ENCODE data around the gene LHFPL6. TPM values are rescaled to one million over a fixed set of nuclear protein-coding genes. Genes with fewer than 3 reads are reported as not detected.

LHFPL6 gene
- total and polyA plus RNA-seq, 4 donors: 58.1 to 214 (median 169) TPM

DNA sequence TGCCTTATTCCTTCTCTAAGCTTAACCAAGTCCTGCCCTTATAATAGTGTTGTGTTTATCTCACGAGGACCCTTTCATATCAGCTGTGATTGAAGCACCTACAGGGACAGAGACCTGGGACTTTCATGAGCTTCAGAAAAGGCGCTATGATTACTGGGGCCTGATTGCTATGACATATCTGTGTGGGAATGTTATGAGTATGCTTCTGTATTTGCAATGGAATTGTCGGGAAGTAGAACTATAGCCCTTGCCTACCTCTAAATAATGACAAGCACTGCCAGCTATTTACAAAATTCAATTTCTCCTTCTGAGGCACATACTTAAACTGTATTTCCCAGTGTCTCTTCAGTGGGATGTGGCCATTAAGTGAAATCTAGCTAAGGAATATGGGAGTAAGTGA is 191.5 kb downstream of the LHFPL6 start:
- no peaks in the 10 kb centered on the region for H3K9me3 ChIP-seq (ENCODE audit: control insufficient read depth, low read length)
- no peaks in the 10 kb centered on the region for H3K27me3 ChIP-seq (ENCODE audit: control insufficient read depth in 1 of 2, insufficient read depth in 2 of 2, low read length in 1 of 2)
- WGBS, 2 donors: 92 to 93% methylated on average over 3 of the region's 3 CpGs
- no peaks in the 10 kb centered on the region for H3K4me1 ChIP-seq (ENCODE audit: control insufficient read depth in 1 of 2, insufficient read depth in 2 of 2, low read length in 2 of 2)
- no peaks in the 10 kb centered on the region for H3K36me3 ChIP-seq (ENCODE audit: control insufficient read depth in 1 of 2, insufficient read depth in 2 of 2, low read length in 1 of 2)
- intact Hi-C loops (cut with DNase I): loop anchor here (10.0 kb wide), 2 partner anchors 103 to 267 kb away; no protein-coding TSS in a partner anchor
- ATAC-seq (ENCODE audit: low FRiP score) (no peak), DNase-seq (no peak)
- no peak overlapping the region for H3K4me3 ChIP-seq (ENCODE audit: low read length in 2 of 2)
- H3K27ac ChIP-seq (ENCODE audit: low read depth in 1 of 2, low read length in 2 of 2): no peak overlapping the region

DNA sequence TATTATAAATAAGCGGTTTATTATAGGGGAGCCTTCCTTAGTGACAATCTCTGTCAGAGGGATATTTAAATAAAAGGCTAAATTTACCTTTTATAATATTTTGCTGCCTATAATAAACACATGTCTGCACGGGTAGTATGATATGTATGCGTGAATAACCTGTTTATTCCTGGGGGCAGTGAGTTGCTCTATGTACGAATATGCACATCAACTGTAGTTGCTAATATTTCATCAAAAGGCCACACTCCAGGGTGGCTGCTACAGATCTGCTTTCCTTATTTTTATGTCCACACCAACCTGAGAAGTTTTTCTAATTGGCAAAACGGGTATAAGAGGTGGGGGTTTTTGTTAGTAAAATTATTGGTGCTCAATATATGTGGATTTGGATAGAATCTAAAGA is 192.0 kb downstream of the LHFPL6 start:
- H3K9me3 ChIP-seq (ENCODE audit: control insufficient read depth, low read length): no peaks in the 10 kb centered on the region
- H3K4me1 ChIP-seq (ENCODE audit: control insufficient read depth in 1 of 2, insufficient read depth in 2 of 2, low read length in 2 of 2): no peaks in the 10 kb centered on the region
- no peak overlapping the region for H3K4me3 ChIP-seq (ENCODE audit: low read length in 2 of 2)
- 85 to 94% methylated on average over 5 of the region's 5 CpGs for WGBS, 2 donors
- no peaks in the 10 kb centered on the region for H3K36me3 ChIP-seq (ENCODE audit: control insufficient read depth in 1 of 2, insufficient read depth in 2 of 2, low read length in 1 of 2)
- DNase-seq: no peak
- intact Hi-C loops (cut with DNase I): loop anchor here (10.0 kb wide), 2 partner anchors 104 to 266 kb away; no protein-coding TSS in a partner anchor
- ATAC-seq (ENCODE audit: low FRiP score): no peak
- H3K27me3 ChIP-seq (ENCODE audit: control insufficient read depth in 1 of 2, insufficient read depth in 2 of 2, low read length in 1 of 2): no peaks in the 10 kb centered on the region
- H3K27ac ChIP-seq (ENCODE audit: low read depth in 1 of 2, low read length in 2 of 2): no peak overlapping the region

DNA sequence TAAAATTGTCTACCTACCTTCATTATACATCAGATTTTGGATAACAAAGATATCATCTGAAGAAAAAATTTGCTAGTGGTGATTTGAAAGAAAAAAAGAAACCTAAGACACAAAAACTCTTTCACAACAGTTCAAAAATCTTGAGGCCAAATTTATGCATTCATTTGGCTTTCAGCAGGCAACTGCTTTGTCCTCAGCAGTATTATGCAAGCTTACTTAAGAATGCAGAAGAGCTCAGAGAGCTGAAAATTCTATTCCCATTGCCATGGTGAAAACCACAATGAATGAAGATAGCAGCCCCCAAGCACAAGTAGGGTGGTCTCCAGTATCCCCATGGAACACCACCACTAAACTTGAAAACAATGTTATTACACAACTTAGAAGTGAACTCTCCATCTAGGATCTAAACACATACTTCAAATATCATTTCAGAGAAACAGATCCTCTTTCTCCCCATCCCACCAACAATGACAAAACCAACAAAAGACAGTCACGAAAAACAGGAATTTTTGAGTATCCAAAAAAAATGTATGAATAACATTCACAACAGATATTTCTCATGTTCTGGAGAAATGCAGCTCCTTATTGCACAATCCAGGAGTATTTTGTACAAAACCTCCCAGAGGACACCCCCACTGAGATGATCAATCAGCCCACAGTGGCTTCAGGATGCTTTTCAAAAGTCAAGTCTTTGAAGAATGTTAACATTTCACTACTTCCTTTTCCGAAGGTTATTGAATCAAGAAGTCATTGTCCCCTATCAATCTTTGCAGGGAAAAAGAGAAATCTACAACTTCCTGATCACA is 192.7 kb downstream of the LHFPL6 start:
- H3K9me3 ChIP-seq (ENCODE audit: control insufficient read depth, low read length): no peaks in the 10 kb centered on the region
- no peaks in the 10 kb centered on the region for H3K27me3 ChIP-seq (ENCODE audit: control insufficient read depth in 1 of 2, insufficient read depth in 2 of 2, low read length in 1 of 2)
- 77 to 79% methylated on average over 2 of the region's 2 CpGs for WGBS, 2 donors
- H3K27ac ChIP-seq (ENCODE audit: low read depth in 1 of 2, low read length in 2 of 2): no peak overlapping the region
- intact Hi-C loops (cut with DNase I): loop anchor here (10.0 kb wide), 2 partner anchors 105 to 265 kb away; no protein-coding TSS in a partner anchor
- no peaks in the 10 kb centered on the region for H3K36me3 ChIP-seq (ENCODE audit: control insufficient read depth in 1 of 2, insufficient read depth in 2 of 2, low read length in 1 of 2)
- H3K4me3 ChIP-seq (ENCODE audit: low read length in 2 of 2): no peak overlapping the region
- DNase-seq: no peak
- ATAC-seq (ENCODE audit: low FRiP score): peak; percentile 64
- H3K4me1 ChIP-seq (ENCODE audit: control insufficient read depth in 1 of 2, insufficient read depth in 2 of 2, low read length in 2 of 2): no peaks in the 10 kb centered on the region

DNA sequence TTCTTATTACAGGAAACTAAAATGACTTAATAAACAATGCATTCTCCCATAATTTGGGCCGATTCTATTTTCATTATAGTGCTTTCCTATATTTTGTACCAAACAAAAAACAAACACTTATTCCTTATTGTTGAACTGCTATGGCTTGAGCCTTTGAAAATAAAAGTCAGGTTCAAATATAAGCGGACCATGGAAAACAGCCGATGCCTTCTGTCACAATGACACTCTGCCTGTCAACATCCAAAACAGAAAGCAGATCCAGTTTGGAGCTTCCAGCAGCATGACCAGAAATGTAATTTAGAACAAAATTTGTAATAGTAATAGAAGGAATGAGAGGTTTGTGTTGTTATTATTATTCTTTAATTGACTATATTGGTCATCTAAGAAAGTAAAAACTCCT is 194.5 kb downstream of the LHFPL6 start:
- peaks cover 0 to 4% of the 10 kb centered on the region in 2 donors for H3K4me1 ChIP-seq (ENCODE audit: control insufficient read depth in 1 of 2, insufficient read depth in 2 of 2, low read length in 2 of 2)
- no peaks in the 10 kb centered on the region for H3K36me3 ChIP-seq (ENCODE audit: control insufficient read depth in 1 of 2, insufficient read depth in 2 of 2, low read length in 1 of 2)
- no peak overlapping the region for H3K27ac ChIP-seq (ENCODE audit: low read depth in 1 of 2, low read length in 2 of 2)
- no peaks in the 10 kb centered on the region for H3K9me3 ChIP-seq (ENCODE audit: control insufficient read depth, low read length)
- no peaks in the 10 kb centered on the region for H3K27me3 ChIP-seq (ENCODE audit: control insufficient read depth in 1 of 2, insufficient read depth in 2 of 2, low read length in 1 of 2)
- DNase-seq (no peak), ATAC-seq (ENCODE audit: low FRiP score) (no peak)
- 79 to 86% methylated on average over 3 of the region's 3 CpGs for WGBS, 2 donors
- no peak overlapping the region for H3K4me3 ChIP-seq (ENCODE audit: low read length in 2 of 2)
- intact Hi-C loops (cut with DNase I): no loop called here

DNA sequence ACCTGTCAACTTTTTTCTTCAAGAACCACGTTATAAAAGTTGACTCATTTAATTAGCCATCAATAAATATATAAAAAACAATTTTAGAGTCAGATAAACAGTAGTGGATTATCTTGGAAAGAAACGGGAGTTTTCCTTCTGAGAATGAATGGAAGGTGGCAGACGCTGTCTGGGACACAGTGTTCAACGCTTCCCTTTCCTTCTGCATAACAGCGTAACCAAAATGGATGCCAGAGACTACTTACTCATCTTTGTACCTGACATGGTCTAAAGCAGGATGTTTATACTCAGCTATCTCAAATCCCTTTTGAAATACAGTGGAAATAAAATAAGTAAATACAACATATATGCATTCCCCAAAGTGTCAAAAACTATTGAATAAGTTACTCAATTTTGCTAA is 195.2 kb downstream of the LHFPL6 start:
- no peak for ATAC-seq (ENCODE audit: low FRiP score)

DNA sequence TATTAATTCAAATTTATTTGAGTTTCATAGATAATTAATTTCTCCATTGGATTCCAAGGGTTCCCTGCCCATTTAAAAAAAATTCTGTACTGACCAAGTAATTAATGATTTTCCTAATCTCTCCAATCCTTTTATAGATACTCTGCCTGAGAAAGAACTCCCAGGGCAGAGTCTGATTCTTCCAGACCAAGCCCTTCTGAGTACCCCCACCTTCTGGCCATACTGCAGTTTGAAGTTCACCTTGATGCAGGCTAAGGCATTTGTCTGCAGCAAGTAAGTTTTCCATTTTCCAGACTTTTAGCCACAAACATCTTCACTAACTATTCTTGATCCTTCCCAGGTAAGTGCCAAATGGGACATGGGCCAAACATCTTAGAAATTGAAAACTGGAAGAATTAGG is 195.9 kb downstream of the LHFPL6 start:
- Histone ChIP-seq H3K9me3 (ENCODE audit: control insufficient read depth, low read length) (no peaks in the 10 kb centered on the region), H3K4me1 (ENCODE audit: control insufficient read depth in 1 of 2, insufficient read depth in 2 of 2, low read length in 2 of 2) (peaks cover 0 to 4% of the 10 kb centered on the region in 2 donors), H3K36me3 (ENCODE audit: control insufficient read depth in 1 of 2, insufficient read depth in 2 of 2, low read length in 1 of 2) (no peaks in the 10 kb centered on the region), H3K4me3 (ENCODE audit: low read length in 2 of 2) (no peak overlapping the region), H3K27ac (ENCODE audit: low read depth in 1 of 2, low read length in 2 of 2) (no peak overlapping the region), H3K27me3 (ENCODE audit: control insufficient read depth in 1 of 2, insufficient read depth in 2 of 2, low read length in 1 of 2) (no peaks in the 10 kb centered on the region)
- intact Hi-C loops (cut with DNase I): no loop called here
- ATAC-seq (ENCODE audit: low FRiP score): no peak
- no peak for DNase-seq

More for the DNA sequence above, 195.2 kb downstream of the LHFPL6 start:
- Histone ChIP-seq H3K27me3 (ENCODE audit: control insufficient read depth in 1 of 2, insufficient read depth in 2 of 2, low read length in 1 of 2) (no peaks in the 10 kb centered on the region), H3K27ac (ENCODE audit: low read depth in 1 of 2, low read length in 2 of 2) (no peak overlapping the region), H3K4me3 (ENCODE audit: low read length in 2 of 2) (no peak overlapping the region), H3K4me1 (ENCODE audit: control insufficient read depth in 1 of 2, insufficient read depth in 2 of 2, low read length in 2 of 2) (peaks cover 0 to 4% of the 10 kb centered on the region in 2 donors), H3K36me3 (ENCODE audit: control insufficient read depth in 1 of 2, insufficient read depth in 2 of 2, low read length in 1 of 2) (no peaks in the 10 kb centered on the region), H3K9me3 (ENCODE audit: control insufficient read depth, low read length) (no peaks in the 10 kb centered on the region)
- intact Hi-C loops (cut with DNase I): no loop called here
- WGBS, 2 donors: 56 to 64% methylated on average over 5 of the region's 5 CpGs
- DNase-seq: no peak

DNA sequence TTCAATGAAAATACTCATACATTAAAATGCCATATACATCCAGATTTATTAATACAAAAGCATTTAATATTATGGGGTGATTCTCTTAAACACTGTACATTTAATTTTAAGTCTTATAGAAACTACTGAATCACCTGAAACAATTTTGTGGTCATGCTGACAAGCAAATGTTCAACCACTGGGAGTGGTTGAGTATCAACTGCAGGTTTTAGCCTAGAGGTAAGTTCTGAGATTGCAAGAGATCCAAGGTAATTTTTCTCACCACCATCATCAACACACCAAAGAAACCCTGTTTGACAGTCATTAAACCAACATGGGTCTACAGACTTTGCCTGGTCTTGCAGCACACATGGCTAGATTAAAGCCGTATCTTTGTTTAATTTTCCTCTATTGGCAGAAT is 196.3 kb downstream of the LHFPL6 start:
- Histone ChIP-seq H3K4me1 (ENCODE audit: control insufficient read depth in 1 of 2, insufficient read depth in 2 of 2, low read length in 2 of 2) (peaks cover 0 to 4% of the 10 kb centered on the region in 2 donors), H3K9me3 (ENCODE audit: control insufficient read depth, low read length) (no peaks in the 10 kb centered on the region), H3K4me3 (ENCODE audit: low read length in 2 of 2) (no peak overlapping the region), H3K27ac (ENCODE audit: low read depth in 1 of 2, low read length in 2 of 2) (no peak overlapping the region), H3K27me3 (ENCODE audit: control insufficient read depth in 1 of 2, insufficient read depth in 2 of 2, low read length in 1 of 2) (no peaks in the 10 kb centered on the region), H3K36me3 (ENCODE audit: control insufficient read depth in 1 of 2, insufficient read depth in 2 of 2, low read length in 1 of 2) (no peaks in the 10 kb centered on the region)
- DNase-seq (no peak), ATAC-seq (ENCODE audit: low FRiP score) (no peak)
- WGBS, 2 donors: 95 to 97% methylated on average over 1 of the region's 1 CpG
- intact Hi-C loops (cut with DNase I): no loop called here

DNA sequence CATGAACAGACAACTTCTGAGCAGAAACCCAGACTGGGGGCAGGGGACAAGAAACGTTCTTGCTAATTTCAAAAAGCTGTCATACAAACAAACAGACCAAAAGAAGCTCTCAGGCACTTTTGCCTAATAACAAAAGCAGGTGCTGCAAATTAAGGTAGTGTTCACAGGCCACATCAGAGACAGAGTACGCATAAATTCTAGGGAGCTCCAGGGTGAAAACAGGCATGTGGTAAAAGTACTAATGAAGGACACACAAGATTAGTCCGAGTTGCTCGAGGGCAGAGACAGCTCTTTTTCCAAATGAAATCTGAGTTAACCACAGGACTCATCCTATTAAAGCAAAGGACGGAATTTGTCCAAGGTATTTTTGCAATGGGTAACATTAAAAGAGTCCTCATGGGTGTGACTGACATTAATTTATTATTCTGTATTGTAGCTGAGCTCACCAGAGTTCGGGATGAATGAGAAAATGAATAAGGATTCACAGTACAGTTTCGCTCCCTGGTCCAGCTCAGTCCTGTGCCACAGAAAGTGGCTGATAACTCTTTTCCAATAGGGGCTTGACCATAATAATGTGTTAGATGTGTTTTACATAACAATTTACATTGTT is 197.3 kb downstream of the LHFPL6 start:
- no peak for DNase-seq
- Histone ChIP-seq H3K4me1 (ENCODE audit: control insufficient read depth in 1 of 2, insufficient read depth in 2 of 2, low read length in 2 of 2) (peaks cover 0 to 4% of the 10 kb centered on the region in 2 donors), H3K9me3 (ENCODE audit: control insufficient read depth, low read length) (no peaks in the 10 kb centered on the region), H3K27me3 (ENCODE audit: control insufficient read depth in 1 of 2, insufficient read depth in 2 of 2, low read length in 1 of 2) (no peaks in the 10 kb centered on the region), H3K36me3 (ENCODE audit: control insufficient read depth in 1 of 2, insufficient read depth in 2 of 2, low read length in 1 of 2) (no peaks in the 10 kb centered on the region), H3K4me3 (ENCODE audit: low read length in 2 of 2) (no peak overlapping the region), H3K27ac (ENCODE audit: low read depth in 1 of 2, low read length in 2 of 2) (no peak overlapping the region)
- WGBS, 2 donors: 86 to 89% methylated on average over 7 of the region's 7 CpGs
- intact Hi-C loops (cut with DNase I): no loop called here
- no peak for ATAC-seq (ENCODE audit: low FRiP score)

DNA sequence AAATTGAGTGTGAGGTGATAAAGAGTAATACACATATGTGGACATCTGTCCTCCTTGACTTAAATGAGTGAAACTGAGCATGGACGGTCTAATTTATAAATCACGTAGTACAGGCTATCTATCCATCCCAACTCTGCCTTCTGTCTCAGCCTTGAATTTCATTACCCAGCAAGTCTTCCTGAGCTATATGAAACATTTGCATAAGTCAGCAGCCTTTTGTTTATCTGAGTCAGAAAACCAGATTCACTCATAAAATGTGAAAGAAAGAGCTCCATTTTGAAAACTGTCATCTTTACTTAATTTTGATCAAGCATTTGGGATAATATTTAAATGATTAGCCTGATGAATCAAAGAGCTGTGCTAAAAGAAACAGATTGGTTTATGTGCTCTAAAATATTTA is 197.9 kb downstream of the LHFPL6 start:
- Histone ChIP-seq H3K9me3 (ENCODE audit: control insufficient read depth, low read length) (no peaks in the 10 kb centered on the region), H3K4me3 (ENCODE audit: low read length in 2 of 2) (no peak overlapping the region), H3K27ac (ENCODE audit: low read depth in 1 of 2, low read length in 2 of 2) (no peak overlapping the region), H3K36me3 (ENCODE audit: control insufficient read depth in 1 of 2, insufficient read depth in 2 of 2, low read length in 1 of 2) (no peaks in the 10 kb centered on the region), H3K27me3 (ENCODE audit: control insufficient read depth in 1 of 2, insufficient read depth in 2 of 2, low read length in 1 of 2) (no peaks in the 10 kb centered on the region), H3K4me1 (ENCODE audit: control insufficient read depth in 1 of 2, insufficient read depth in 2 of 2, low read length in 2 of 2) (peaks cover 0 to 4% of the 10 kb centered on the region in 2 donors)
- 97 to 98% methylated on average over 2 of the region's 2 CpGs for WGBS, 2 donors
- intact Hi-C loops (cut with DNase I): no loop called here
- ATAC-seq (ENCODE audit: low FRiP score) (no peak), DNase-seq (no peak)

Measured in aorta (tissue), 5 donors.